Sigmoid colon (tissue), 7 donors: ENCODE data around the gene URB2. TPM values are rescaled to one million over a fixed set of nuclear protein-coding genes. Genes with fewer than 3 reads are reported as not detected.
"Not testable (repeated sequence)": the region's sequence is repeated elsewhere in the genome, so short reads cannot be mapped to it uniquely, and the experiment has no call there.

Experiments used
- DNase-seq: peaks from one replicate; pipeline ENCODE4 v3.0.0-alpha.2; 2019
- H3K27ac ChIP-seq, 4 donors: fragments of 200-600 bp; sonication (generic); one replicate each; pipeline ENCODE4 v1.5.1; 2016 to 2019; ENCODE audit warnings: mild to moderate bottlenecking in 1 of 4
- H3K27me3 ChIP-seq, 3 donors: fragments of 200-600 bp; sonication (generic); one replicate each; pipeline ENCODE4 v1.5.1; 2019; ENCODE audit warnings: mild to moderate bottlenecking in 1 of 3
- H3K36me3 ChIP-seq, 4 donors: fragments of 200-600 bp; sonication (generic); one replicate each; pipeline ENCODE4 v1.5.1; 2016 to 2019
- H3K4me1 ChIP-seq, 4 donors: fragments of 200-600 bp; sonication (generic); one replicate each; pipeline ENCODE4 v1.5.1; 2017 to 2019
- H3K4me3 ChIP-seq, 4 donors: fragments of 200-600 bp; sonication (generic); one replicate each; pipeline ENCODE4 v1.5.1; 2017 to 2019; ENCODE audit warnings: mild to moderate bottlenecking in 2 of 4, moderate library complexity in 1 of 4
- H3K9me3 ChIP-seq, 4 donors: fragments of 200-600 bp in 3 of 4; sonication (generic) in 3 of 4; one replicate each; pipeline versions ENCODE4 v1.5.1 to v1.6.1; 2013 to 2019
- CTCF ChIP-seq, 4 experiments: fragments of 450-650 bp in 3 of 4; fragments of 200-600 bp in 1 of 4; IDR thresholded peaks; one replicate each; pipeline ENCODE4 v1.5.1; 2016 to 2019; ENCODE audit warnings: antibody characterized with exemption in 4 of 4, mild to moderate bottlenecking in 3 of 4, moderate library complexity in 2 of 4
- EP300 ChIP-seq, 4 donors: sonication (generic); formaldehyde crosslinking; IDR thresholded peaks; one replicate each; pipeline ENCODE4 v1.6.1; 2017; ENCODE audit warnings: antibody characterized with exemption in 4 of 4
- POLR2A ChIP-seq, 2 donors: fragments of 450-650 bp; IDR thresholded peaks; one replicate each; pipeline ENCODE4 v1.6.1; 2016; ENCODE audit warnings: antibody characterized with exemption in 2 of 2, mild to moderate bottlenecking in 2 of 2, moderate library complexity in 2 of 2
- POLR2AphosphoS5 ChIP-seq, 4 donors: sonication (generic); formaldehyde crosslinking; IDR thresholded peaks; one replicate each; pipeline ENCODE4 v1.6.1; 2017; ENCODE audit warnings: antibody characterized with exemption in 4 of 4
- WGBS, 2 donors: extraction: QIAGEN DNeasy Blood & Tissue Kit; methylation state at CpG; one replicate each; pipeline ENCODE4 v1.1.7; 2013; 5-methylcytosine and 5-hydroxymethylcytosine counted together
- intact Hi-C: fragments of 100-400 bp; cut with DNase I; formaldehyde crosslinking; loops from one replicate; pipeline ENCODE4 v1.15.1; 2023
- polyA plus RNA-seq, 3 donors: library from polyadenylated mRNA; stranded (reverse); fragments of 200-250 nt; gene quantifications; one replicate each; pipeline ENCODE4 v1.2.3, GENCODE V29; 2013
- total RNA-seq, 4 donors: library from RNA; depleted of rRNA; stranded (reverse); fragments of >200 nt; gene quantifications; one replicate each; pipeline ENCODE4 v1.1.0, GENCODE V29; 2016
- donor health status: healthy with polysubstance abuse.
- donor health status: Bipolar disorder and iron deficiency.
- donor health status: healthy.

Gene URB2
- total and polyA plus RNA-seq, 7 donors: 0.60 to 11.7 (median 5.2) TPM

- Histone ChIP-seq H3K27ac (no peak overlapping the region), H3K27me3 (no peaks in the 10 kb centered on the region), H3K4me3 (no peak overlapping the region), H3K36me3 (peaks cover 11 to 42% (median 16%) of the 10 kb centered on the region in 4 donors), H3K4me1 (peaks cover 0 to 35% (median 28%) of the 10 kb centered on the region in 4 donors), H3K9me3 (no peaks in the 10 kb centered on the region)
- TF ChIP-seq CTCF (IDR thresholded peaks at IDR 0.05) (no peak), POLR2A (IDR thresholded peaks at IDR 0.05) (no peak), EP300 (IDR thresholded peaks at IDR 0.05) (no peak), POLR2AphosphoS5 (IDR thresholded peaks at IDR 0.05) (no peak)
- DNase-seq: no peak
- intact Hi-C loops: no loop called here
- WGBS, 2 donors: 95 to 97% methylated on average over 34 of the region's 34 CpGs
Measured at GRCh38 chr1:229594227-229595008, 31.6 kb upstream of the URB2 start.

GRCh38 chr1:229595876-229596275, 30.2 kb upstream of the URB2 start:
- peaks cover 11 to 51% (median 18%) of the 10 kb centered on the region in 4 donors for H3K36me3 ChIP-seq
- not testable (repeated sequence) for H3K27me3 ChIP-seq, H3K9me3 ChIP-seq, DNase-seq, H3K4me3 ChIP-seq
- WGBS, 2 donors: 94 to 96% methylated on average over 7 of the region's 7 CpGs
- peak overlapping the region; percentile 77 to 89 (median 84) for H3K27ac ChIP-seq
- intact Hi-C loops: loop anchor here (2.0 kb wide), 1 partner anchor 37 kb away; the partner anchor contains the start of gene ABCB10
- H3K4me1 ChIP-seq: peaks cover 0 to 43% (median 33%) of the 10 kb centered on the region in 4 donors

DNA sequence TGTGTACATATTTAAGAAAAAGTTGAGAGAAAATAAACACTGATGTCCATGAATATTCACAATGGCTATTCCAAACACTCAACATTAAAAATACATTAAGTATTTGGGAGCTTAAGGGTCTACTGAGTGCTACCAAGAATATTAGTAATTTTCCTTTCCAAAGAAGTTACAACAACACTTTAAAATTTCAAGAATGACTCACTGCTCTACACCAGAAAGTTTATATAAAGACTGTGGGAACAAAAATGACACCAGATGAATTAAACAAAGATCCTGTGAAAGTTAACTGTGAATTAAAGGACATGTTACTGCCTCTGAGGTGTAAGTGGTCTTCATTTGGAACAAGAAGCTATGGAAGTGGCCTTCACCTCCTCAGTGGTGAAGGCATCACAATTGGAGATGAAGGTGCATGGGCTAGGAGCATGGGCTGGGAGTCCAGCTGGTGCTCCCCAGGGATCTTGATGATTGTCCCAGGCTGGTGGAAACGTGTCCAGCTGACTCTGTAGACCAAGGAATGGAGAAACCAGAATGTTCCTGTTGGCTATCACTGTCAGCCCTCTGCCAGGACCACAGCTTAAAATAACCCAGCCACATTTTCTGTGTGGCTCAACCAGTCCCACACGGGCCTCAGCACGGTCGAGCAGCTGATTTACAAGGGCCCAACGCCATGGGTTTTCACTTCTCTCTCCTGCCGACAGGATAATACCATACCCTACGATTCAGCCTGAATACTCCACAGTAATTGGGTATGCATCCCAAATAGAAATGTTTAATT, 28.9 kb upstream of the URB2 start:
- H3K4me1 ChIP-seq: peaks cover 0 to 43% (median 33%) of the 10 kb centered on the region in 4 donors
- TF ChIP-seq EP300 (IDR thresholded peaks at IDR 0.05) (peak in 3 of 4 donors; percentile 31 to 51 (median 44)), POLR2AphosphoS5 (IDR thresholded peaks at IDR 0.05) (peak; percentile 57 to 87 (median 82)), CTCF (IDR thresholded peaks at IDR 0.05) (peak in 2 of 4 experiments; percentile 9 to 14), POLR2A (IDR thresholded peaks at IDR 0.05) (no peak)
- H3K9me3 ChIP-seq: no peaks in the 10 kb centered on the region
- DNase-seq: peak; percentile 86
- 70 to 79% methylated on average over 7 of the region's 7 CpGs for WGBS, 2 donors
- no peaks in the 10 kb centered on the region for H3K27me3 ChIP-seq
- H3K36me3 ChIP-seq: peaks cover 11 to 55% (median 21%) of the 10 kb centered on the region in 4 donors
- intact Hi-C loops: loop anchor here (2.0 kb wide), 1 partner anchor 38 kb away; the partner anchor contains the start of gene ABCB10
- H3K27ac ChIP-seq: peak overlapping the region; percentile 77 to 89 (median 84)
- no peak overlapping the region for H3K4me3 ChIP-seq

GRCh38 chr1:229597877-229598276, 28.2 kb upstream of the URB2 start:
- Histone ChIP-seq H3K4me3 (no peak overlapping the region), H3K36me3 (peaks cover 11 to 55% (median 22%) of the 10 kb centered on the region in 4 donors), H3K9me3 (no peaks in the 10 kb centered on the region), H3K27me3 (no peaks in the 10 kb centered on the region), H3K4me1 (peaks cover 0 to 43% (median 33%) of the 10 kb centered on the region in 4 donors), H3K27ac (peak overlapping the region; percentile 77 to 89 (median 84))
- intact Hi-C loops: loop anchor here (2.0 kb wide), 1 partner anchor 39 kb away; the partner anchor contains the start of gene ABCB10
- no peak for TF ChIP-seq POLR2A (IDR thresholded peaks at IDR 0.05)
- no peak for TF ChIP-seq EP300 (IDR thresholded peaks at IDR 0.05)
- no peak for TF ChIP-seq CTCF (IDR thresholded peaks at IDR 0.05)
- no peak for TF ChIP-seq POLR2AphosphoS5 (IDR thresholded peaks at IDR 0.05)
- WGBS, 2 donors: 79 to 80% methylated on average over 3 of the region's 3 CpGs
- no peak for DNase-seq
